HG03139 (cell line): ENCODE data around the gene CFTR.
"Not testable (repeated sequence)": the region's sequence is repeated elsewhere in the genome, so short reads cannot be mapped to it uniquely, and the experiment has no call there.

ENCODE experiments used
- ATAC-seq: cut with Tn5 transposase; IDR thresholded peaks from one replicate; pipeline ENCODE4 v1.9.1; 2021; ENCODE audit not compliant: unreplicated experiment

CFTR gene

DNA sequence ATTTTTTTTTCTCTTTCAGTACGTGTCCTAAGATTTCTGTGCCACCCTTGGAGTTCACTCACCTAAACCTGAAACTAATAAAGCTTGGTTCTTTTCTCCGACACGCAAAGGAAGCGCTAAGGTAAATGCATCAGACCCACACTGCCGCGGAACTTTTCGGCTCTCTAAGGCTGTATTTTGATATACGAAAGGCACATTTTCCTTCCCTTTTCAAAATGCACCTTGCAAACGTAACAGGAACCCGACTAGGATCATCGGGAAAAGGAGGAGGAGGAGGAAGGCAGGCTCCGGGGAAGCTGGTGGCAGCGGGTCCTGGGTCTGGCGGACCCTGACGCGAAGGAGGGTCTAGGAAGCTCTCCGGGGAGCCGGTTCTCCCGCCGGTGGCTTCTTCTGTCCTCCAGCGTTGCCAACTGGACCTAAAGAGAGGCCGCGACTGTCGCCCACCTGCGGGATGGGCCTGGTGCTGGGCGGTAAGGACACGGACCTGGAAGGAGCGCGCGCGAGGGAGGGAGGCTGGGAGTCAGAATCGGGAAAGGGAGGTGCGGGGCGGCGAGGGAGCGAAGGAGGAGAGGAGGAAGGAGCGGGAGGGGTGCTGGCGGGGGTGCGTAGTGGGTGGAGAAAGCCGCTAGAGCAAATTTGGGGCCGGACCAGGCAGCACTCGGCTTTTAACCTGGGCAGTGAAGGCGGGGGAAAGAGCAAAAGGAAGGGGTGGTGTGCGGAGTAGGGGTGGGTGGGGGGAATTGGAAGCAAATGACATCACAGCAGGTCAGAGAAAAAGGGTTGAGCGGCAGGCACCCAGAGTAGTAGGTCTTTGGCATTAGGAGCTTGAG, at the start of gene CFTR:
Gene CFTR, plus strand, starts transcription at position 801 of the 830 bp plus-strand sequence. CDS start 70 bp downstream, outside the sequence.
- no peak for ATAC-seq

DNA sequence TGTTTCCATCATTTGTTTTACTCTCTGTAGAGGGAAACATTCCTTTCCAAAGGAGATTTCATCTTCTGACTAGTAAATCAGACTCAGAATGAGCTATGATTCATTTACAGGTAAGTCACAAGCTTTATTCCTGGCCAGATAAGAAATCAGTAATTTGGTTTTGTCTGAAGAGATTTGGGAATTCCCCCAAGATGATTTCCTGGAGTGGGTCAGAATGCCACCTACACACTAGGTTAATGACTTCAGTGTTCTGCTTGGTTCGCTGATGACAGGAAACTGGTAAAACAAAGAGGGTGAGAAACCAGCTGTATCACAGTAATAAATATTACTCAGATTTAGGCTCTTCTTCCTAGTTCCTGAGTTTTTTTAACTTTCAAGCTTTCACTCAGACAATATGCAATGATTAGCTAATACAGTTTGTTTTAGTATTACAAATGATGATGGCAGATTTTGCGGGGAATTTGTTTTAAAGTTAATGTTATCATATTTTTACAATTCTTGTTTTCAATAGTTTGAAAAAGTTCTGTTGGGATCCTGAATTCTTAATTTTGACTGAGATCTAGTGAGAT, 44.3 kb upstream of the CFTR start:
- peak; percentile 96 for ATAC-seq

DNA sequence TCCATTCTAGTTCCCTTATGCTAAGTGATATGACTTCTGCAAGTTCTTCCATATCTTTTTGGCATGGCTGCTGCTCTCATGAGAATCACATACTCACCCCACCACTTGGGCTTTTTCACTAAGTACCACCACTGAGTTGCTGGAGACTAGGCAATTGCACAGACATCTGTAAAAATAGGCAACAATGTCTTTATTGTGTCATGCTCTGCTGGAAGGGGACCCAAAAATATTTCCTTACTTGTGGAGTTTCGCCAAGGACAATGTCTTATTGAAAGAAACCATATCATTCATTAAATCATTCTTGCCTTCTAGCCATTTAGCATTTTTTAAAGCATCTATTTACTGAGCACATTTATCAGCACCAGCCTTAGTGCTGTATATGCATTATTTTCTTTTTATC, 35.2 kb upstream of the CFTR start:
- no peak for ATAC-seq

- ATAC-seq = no peak
Observed at GRCh38 chr7:117445206-117445605, 34.6 kb upstream of the CFTR start.

DNA sequence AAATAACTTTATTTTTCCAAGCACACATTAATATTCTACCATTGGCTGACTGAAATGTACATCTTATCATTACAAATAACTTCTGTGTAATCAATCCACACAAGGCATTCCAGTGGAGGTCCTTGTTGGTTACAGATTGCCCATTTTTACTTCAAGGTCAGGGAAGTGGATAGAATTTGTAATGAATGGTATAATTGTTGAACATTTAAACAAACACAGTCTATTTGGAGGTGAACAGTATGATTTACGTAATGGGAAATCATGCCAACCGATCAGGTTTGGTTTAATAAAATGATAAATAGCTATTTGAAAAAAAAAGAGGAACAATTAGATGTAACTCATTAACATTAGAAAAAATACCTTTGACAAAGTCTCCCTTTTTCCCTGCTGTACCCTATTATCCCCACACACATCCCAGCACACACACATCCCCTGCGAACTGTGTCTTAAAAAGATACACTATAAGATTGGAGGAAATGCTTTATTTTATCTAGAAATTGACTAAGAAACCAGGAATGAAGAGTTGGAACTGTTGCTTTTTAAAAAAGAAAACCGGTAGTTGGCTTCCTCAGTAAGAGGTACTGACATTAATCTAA, 33.5 kb upstream of the CFTR start:
- ATAC-seq = no peak

GRCh38 chr7:117448655-117449054, 31.2 kb upstream of the CFTR start:
- ATAC-seq = no peak

DNA sequence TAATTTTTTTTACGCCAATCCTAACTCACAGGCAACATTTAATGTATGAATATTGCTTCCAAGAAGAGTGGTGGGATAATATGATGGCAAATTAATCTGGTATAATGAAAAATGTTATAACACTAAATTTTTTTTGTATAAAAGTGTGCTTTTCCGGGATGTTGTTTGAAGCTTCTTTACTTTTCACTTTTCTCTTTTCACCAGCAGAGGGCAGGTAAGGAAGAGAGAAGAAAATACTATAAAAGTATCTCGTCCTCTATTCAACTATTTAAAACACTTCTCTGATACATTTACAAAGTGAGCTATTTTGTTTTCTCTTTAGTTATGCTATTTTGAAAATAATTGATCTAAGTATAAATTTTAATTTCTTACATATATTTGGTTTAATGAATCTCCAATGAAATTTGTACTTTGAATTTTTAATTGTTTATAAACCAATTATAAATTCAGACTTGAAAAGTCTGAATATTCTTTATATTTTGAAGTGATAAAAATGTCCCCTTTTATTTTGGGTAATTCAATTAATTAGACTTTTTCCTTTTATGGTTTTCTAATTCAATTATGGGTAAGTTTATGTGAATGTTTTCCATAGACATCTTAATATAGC, 20.7 kb upstream of the CFTR start:
- ATAC-seq = no peak

DNA sequence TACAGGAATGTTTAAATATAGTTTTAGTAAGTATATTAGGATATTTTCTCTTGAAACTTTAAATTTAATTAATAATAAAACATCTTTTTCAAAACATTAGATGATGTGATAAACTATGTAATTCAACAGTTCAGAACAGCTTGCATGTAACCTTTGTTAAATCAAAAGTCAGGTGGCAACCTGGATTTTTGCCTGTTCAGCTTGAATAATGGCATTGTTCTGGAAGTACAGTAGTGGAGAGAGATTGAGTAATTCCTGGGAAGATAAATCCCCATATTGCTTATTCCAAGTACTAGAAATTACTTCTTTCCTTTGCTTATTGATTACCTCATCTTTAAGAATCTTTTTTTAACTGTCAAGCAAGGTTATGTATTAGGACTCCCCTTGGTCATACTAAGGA, 20.1 kb upstream of the CFTR start:
- no peak for ATAC-seq

DNA sequence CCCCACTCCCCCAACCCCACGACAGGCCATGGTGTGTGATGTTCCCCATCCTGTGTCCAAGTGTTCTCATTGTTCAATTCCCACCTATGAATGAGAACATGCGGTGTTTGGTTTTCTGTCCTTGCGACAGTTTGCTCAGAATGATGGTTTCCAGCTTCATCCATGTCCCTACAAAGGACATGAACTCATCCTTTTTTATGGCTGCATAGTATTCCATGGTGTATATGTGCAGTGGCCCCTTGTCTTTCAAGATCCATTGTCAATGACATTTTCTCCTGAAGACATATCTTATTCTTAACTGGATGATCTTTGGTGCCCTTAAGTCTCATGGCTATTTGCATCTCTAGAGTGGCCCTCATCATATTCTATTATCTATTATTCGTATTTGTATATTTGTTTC, 19.0 kb upstream of the CFTR start:
- not testable (repeated sequence) for ATAC-seq

DNA sequence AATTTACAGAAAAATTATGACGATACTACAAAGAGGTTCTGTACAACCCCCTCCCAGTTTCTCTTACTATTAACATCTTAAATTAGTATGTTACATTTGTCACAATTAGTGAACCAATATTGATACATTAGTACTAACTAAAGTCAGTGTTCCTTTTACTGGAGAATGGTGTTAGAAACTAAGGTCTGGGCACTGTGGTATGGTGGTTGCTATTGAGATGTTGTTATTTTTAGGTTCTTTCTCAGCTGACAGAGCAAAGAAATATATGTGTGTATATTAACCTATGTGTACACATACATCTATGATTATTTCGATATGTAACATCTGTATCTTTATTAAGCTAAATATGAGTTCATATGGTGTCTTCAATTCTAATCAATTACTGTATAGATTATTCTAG, 11.7 kb upstream of the CFTR start:
- no peak for ATAC-seq

- no peak for ATAC-seq
Observed at GRCh38 chr7:117470777-117471176, 9.0 kb upstream of the CFTR start.

- no peak for ATAC-seq
Observed at GRCh38 chr7:117472335-117472734, 7.5 kb upstream of the CFTR start.

DNA sequence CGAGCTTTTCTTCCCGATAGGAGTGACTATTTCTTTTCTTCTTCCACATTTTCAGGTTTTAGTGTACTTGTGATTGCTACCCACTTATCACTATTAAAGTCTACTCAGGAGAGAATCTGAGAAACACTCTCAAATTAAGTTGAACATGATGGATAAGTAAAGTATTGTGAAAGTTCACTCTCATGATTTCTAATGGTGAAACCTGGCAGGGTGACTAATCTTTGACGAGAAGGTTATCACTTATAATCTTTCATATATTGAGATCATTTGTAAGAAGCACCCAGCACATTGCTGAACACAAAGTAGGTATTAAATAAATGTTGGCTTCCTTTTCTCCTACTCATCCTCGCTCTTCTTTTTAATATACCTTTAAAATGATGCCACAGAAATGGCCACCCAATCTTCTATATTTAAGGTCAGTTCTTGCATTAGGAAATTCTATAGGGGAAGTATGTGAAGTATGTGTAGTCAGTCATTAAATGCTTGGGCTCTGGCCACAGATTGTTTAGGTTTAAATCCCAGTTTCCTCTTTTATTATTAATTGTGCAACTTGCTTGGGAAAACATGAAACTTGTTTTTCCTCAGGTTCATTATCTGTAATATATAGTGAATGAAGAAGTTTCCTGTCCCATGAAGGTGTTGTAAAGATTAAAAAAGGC, 3.1 kb upstream of the CFTR start:
- no peak for ATAC-seq

DNA sequence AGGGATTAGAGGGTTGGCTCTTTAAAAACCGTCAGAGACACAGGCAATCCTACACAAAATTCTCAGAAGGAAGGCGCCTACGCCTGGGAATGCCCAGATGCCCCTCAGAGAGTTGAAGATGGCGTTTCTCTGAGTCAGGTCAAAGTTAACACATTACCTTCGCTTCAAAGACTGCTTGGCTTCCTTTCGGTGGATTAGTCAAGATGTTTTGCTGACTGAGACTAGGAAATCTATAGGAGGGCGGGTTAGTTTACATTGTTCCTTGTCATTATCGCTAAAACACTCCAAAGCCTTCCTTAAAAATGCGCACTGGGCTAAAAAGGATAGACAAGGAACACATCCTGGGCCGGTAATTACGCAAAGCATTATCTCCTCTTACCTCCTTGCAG, 995 bp upstream of the CFTR start:
- no peak for ATAC-seq

DNA sequence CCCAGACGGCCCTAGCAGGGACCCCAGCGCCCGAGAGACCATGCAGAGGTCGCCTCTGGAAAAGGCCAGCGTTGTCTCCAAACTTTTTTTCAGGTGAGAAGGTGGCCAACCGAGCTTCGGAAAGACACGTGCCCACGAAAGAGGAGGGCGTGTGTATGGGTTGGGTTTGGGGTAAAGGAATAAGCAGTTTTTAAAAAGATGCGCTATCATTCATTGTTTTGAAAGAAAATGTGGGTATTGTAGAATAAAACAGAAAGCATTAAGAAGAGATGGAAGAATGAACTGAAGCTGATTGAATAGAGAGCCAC, 184 bp downstream of the CFTR start:
- no peak for ATAC-seq

DNA sequence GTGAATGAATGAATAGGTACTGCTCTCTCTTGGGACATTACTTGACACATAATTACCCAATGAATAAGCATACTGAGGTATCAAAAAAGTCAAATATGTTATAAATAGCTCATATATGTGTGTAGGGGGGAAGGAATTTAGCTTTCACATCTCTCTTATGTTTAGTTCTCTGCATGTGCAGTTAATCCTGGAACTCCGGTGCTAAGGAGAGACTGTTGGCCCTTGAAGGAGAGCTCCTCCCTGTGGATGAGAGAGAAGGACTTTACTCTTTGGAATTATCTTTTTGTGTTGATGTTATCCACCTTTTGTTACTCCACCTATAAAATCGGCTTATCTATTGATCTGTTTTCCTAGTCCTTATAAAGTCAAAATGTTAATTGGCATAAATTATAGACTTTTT, 1.2 kb downstream of the CFTR start:
- no peak for ATAC-seq

DNA sequence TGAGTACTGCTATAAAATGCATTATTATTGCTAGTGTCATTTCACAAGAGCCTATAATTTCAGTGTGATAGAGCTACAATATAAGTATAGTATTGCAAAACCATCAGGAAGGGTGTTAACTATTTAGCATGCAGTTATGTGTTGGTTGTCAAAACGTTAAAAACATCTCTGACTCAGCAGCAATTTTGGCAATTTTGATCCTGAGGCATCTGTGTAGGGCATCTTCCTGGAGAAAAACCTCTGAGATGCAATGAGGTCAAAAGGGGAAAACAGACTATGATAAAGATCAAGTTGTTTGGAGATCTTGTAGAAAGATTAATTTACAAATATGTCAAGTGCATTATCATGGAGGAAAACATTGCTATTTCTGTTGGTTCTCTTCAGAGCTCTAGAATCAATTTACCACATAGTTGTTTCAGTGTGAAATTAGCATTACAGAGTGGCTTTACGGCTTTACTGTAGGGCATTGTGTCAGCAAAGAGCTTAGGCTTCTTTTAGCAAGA, 5.3 kb downstream of the CFTR start:
- ATAC-seq = no peak

GRCh38 chr7:117489016-117489415, 9.2 kb downstream of the CFTR start:
- ATAC-seq = no peak

DNA sequence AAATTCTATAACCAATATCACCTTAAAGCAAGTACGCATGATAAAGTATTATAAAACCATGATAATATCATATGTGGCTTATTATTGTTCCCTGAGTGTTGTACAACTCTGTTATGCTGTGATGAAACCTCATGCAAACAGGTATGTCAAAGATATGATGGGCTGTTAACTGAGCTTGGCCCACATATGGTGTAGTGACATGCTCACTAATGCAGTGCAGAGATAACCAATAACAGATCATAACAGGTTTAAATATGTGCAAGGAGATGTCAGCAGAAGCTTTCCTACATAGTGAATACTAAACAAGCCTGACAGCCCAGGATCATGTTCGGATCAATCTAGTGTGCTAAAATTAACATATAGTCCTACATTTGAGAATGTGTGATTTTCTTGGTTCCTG, 9.6 kb downstream of the CFTR start:
- ATAC-seq = no peak

DNA sequence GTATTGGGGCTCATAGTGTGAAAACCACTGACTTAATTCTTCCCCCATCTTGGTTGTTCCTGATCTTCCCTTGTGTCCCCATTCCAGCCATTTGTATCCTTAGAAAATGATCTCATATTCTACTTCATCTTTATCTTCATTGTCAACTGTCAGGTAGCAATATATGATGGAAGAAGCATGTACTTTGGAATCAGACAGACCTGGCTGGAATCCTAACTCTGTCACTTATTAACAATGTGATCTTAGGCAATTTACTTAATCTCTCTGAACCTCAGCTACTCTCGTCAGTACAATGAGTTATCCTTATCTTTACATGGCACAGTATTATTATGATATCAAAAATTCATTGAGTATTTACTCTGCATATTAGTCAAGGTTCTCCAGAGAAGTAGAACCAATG, 10.1 kb downstream of the CFTR start:
- ATAC-seq = no peak

DNA sequence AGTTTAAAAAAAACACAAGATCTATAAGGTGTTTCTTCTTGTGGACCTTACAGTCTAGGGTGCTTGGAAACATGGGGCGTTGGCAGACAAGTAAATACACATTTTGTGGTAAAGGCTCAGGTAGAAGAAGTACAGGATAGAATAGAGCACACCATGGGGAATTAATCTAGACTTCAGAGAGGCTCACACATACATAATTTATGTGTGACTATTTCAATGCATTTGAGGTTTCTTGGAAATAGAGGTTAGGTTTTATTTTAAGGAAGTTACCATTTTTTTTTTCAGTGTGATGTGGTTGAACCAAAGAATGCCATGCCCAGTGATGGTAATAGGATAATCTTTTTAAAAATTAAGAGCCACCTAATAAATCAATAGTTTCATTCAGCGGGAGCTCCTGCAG, 12.8 kb downstream of the CFTR start:
- ATAC-seq = no peak
